ENCODE results near the gene UST.

DNA sequence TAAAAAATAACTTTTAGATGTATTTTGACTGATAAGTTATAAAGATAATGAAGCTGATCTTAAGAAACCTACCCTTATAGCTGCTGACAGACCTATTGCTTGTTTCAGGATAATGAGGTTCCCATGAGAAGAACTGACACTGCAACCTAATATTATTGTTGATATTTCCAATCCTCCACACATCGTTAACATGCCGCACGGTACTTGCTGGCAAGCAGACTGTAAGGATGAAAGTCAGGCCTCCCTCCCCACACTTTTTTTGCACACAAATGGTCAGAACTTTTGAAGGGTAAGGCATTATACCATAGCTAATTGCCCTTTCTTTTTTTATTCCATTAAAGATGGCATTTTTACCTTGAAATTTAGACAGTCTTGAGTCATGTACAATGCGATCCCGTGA, 210.9 kb downstream of the UST start:
- TF ChIP-seq, protein P1, sequence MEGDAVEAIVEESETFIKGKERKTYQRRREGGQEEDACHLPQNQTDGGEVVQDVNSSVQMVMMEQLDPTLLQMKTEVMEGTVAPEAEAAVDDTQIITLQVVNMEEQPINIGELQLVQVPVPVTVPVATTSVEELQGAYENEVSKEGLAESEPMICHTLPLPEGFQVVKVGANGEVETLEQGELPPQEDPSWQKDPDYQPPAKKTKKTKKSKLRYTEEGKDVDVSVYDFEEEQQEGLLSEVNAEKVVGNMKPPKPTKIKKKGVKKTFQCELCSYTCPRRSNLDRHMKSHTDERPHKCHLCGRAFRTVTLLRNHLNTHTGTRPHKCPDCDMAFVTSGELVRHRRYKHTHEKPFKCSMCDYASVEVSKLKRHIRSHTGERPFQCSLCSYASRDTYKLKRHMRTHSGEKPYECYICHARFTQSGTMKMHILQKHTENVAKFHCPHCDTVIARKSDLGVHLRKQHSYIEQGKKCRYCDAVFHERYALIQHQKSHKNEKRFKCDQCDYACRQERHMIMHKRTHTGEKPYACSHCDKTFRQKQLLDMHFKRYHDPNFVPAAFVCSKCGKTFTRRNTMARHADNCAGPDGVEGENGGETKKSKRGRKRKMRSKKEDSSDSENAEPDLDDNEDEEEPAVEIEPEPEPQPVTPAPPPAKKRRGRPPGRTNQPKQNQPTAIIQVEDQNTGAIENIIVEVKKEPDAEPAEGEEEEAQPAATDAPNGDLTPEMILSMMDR (IDR thresholded peaks at IDR 0.05 in 2 of 3, conservative IDR thresholded peaks at IDR 0.05 in 1 of 3; ENCODE audit: borderline replicate concordance in 1 of 3, insufficient read depth in 1 of 3, low read depth in 2 of 3, low read length in 2 of 3), result no peak
- TF ChIP-seq SP1 (IDR thresholded peaks at IDR 0.05; ENCODE audit: low read depth) (no peak), EZH2phosphoT487 (IDR thresholded peaks at IDR 0.05; ENCODE audit: borderline replicate concordance) (no peak)
